GM18868 (cell line): ENCODE results near the gene ITGB6.

Experiments used
- ATAC-seq: cut with Tn5 transposase; IDR thresholded peaks from one replicate; pipeline ENCODE4 v1.9.1; 2021; ENCODE audit warnings: mild to moderate bottlenecking, moderate library complexity; ENCODE audit not compliant: unreplicated experiment

ITGB6 gene

GRCh38 chr2:160096409-160096808, 103.7 kb downstream of the ITGB6 start:
- ATAC-seq: peak; percentile 75

DNA sequence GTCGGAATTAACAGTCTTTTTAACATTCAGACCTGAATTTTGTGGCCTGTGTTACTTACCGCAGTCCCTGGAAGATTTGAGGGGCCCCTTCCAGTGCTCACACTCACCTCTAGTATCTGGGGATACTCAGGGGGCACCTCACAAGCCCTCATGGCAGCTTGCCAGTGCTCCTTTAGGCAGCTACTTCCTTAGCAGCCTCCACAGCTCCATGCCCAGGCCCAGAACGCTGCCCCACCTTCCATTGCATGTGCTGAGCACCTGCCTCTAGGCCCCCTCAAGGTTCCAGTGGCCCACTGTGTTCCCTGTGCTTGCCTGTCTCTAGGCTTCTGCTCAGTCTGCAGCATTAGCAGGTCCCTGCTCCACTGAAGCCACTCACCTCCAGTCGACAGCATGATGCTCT, 107.6 kb downstream of the ITGB6 start:
- ATAC-seq: no peak

GRCh38 chr2:160091381-160091780, 108.7 kb downstream of the ITGB6 start:
- ATAC-seq: no peak

DNA sequence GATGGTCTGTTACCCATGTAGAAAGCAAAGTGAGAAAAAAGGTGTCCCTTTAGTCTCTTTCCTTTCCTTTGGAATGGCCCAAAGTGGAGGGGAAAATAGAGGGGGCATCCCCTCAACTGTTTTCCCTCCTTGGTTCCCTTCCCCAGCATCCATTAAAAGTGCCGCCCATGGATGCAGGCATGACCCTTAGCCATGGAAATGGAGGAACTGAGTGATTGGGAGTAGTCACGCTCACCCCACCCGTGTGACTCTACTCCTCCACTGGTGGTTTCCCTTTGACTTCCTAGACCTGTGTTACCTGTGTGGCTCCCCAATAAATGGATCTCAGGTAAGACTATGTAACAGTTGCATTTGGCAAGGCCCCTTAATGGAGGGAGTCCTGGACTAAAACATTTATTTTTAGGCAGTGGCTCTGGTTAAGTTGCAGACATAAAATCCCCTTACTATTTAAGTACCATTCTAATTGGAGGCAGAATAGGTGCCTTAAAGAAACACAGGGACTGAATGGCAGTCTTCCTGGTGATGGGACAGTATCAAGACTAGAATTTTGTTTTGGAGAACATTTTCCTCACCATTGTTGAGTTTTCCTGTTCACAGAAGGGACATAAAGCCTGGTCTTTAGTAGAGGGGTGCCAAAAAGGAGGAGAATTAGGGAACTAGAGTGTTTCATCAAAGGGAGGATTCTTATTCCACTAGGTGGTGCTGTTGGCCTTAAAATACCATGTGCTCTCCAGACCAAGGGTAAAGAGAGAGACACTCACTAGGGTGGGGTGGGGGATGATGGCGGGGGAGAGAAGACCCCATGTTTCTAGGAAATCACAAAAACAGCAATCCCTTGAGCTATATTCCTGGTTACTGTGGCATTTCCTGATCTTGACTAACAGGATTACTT, 112.0 kb downstream of the ITGB6 start:
- ATAC-seq: no peak

DNA sequence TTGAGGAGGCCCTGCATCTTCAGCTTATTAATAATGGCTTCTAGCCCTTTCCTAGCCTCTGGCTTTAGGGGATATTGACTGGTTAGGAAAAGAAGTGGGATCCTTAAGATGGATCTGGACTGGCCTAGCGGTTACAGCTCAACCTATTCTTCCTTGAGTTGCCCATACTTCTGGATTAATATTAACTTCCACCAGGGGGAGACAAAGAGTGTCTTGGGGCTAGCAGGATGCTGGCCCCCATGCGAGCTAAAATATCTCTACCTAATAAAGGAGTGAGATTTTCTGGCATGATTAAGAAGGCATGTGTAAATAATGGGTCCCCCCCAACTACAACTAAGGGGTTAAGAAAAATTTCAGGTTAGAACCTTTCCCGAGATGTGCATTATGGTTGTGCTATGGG, 114.4 kb downstream of the ITGB6 start:
- ATAC-seq: no peak

GRCh38 chr2:160077912-160078810, 121.9 kb downstream of the ITGB6 start:
- no peak for ATAC-seq

GRCh38 chr2:160076914-160077313, 123.2 kb downstream of the ITGB6 start:
- ATAC-seq: no peak

DNA sequence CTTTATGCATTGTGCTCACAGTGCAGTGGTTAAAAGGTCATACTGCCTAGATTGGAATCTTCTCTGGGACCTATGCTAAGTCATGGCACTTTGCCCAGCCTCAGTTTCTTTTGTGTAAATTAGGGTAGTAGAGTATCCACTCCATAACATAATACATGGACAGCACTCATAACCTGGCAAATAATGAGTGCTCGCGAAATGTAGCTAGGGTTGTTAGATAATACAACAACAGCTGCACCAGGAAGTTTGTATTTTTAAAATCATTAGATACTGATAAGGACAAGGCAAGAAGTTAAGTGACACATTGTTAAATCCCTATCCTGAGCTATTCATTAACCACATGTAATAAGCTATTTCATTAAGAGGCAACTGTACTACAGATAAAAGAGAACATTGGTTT, 123.8 kb downstream of the ITGB6 start:
- ATAC-seq: no peak

GRCh38 chr2:160075171-160075570, 124.9 kb downstream of the ITGB6 start:
- no peak for ATAC-seq

- no peak for ATAC-seq
These were observed 126.7 kb downstream of the ITGB6 start for GRCh38 chr2:160073284-160073888.

GRCh38 chr2:160068906-160069305, 131.2 kb downstream of the ITGB6 start:
- ATAC-seq: no peak

- ATAC-seq: no peak
These were observed 135.2 kb downstream of the ITGB6 start for GRCh38 chr2:160064916-160065315.

- ATAC-seq: no peak
These were observed 136.0 kb downstream of the ITGB6 start for GRCh38 chr2:160063879-160064612.

DNA sequence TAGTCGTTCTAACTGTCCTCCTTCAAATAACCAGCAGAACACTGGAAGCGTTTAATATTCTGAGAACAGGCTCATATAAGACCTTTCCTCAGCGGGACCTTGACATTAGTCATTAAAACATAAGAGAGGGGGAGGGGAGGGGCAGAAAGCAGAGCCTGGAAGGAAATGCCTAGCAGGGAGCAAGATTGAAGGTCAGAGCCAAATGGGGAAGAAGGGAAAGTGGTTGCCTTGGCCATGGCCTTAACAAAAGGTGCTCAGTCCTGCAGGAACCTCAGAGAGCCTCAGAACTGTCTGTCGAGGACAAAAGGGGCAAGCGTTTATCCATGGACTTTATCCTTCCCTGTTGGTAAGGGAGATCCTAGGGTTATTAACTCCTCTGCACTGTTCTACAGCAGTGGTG, 136.8 kb downstream of the ITGB6 start:
- no peak for ATAC-seq

DNA sequence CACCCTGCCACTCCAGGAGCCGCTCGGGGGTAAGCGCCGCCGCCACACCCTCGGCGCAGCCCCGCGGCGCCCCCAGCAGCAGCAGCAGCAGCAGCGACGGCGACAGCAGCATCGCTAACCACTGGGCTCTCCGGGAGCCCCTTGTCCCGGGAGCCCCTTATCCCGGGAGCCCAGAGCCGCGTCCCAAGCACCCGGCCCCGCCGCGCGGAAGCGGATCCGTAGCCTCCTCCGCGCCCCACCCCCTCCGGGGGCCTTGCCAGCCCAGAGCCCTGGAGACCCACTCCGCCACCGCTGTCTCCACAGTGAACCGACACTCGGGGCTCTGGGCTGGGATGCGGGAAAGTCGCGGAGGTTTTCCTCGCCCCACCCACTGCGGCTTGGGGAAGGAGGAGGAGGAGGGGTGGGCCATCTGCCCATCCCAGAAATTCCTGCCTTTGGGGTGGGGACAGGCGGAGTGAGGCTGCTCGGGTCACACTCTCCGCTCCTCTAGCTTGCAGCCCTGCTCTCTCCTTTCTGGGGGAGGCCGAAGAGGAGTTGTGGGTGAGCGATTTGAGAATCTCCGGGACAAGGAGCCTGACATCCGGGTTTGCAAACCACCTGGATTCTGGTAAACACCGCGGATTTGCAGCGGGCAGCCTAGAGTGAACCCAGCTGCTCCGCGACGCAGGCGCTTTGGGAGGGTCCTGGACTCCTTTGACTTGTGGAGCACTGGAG, 137.6 kb downstream of the ITGB6 start, which contains the start of gene PLA2R1:
Gene PLA2R1 (minus strand): TSS at position 324 of the 714 bp plus-strand sequence. CDS start 212 bp downstream, at position 112.
- ATAC-seq: no peak

DNA sequence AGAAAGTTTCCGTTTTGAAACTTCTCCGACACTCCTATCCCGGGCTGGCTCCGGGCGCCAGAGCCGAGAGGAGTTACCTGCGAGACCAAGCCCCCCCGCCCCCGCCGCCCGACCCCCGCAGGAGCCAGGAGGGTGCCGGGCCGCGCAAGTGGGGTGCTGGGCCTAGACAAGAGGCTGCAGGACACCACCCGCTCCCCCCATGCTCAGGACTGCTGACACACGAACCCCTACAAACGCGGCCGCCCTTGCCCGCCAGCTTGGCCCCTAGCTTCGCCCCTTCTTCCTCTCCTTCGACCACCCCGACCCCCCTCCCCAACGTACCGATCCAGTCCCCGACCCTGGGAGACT, 138.2 kb downstream of the ITGB6 start:
- ATAC-seq: no peak

GRCh38 chr2:160061533-160061932, 138.5 kb downstream of the ITGB6 start:
- no peak for ATAC-seq

DNA sequence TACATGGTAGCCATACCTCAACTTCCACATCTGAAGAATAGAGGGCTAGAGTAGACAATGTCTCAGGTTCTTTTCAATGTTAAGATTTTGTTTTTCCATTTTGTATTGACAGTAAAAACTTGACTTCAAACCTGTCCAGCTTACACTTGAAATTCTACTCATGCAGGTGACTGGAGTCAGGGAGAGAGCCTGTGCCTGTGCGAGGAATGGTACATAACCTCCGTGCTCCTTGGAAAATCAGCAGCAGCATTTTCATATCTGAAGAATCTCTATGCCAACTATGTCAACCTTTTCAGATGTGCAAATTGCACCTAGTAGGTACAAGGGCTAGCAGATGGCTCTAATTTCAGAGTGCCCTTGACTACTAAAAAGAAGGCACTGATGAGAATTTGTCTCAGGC, 139.8 kb downstream of the ITGB6 start:
- ATAC-seq: no peak

DNA sequence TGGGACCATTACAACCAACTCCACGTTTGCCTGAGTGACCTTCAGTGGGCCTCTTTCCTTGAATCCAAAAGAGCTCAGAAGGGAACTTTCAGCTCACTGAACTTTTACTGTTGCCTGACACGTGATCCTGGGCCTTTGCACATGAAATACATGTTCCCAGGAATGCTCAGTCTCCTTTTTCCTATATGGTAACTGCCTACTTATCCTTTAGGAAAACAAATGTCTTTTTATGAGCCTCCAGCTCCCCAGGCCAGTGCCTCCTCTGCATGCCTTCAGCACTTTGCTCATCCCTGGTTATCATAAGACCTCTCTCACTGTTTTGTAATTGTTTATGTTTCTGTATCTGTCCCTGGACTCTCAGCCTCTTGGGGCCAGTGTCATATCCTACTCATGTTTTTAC, 142.7 kb downstream of the ITGB6 start:
- no peak for ATAC-seq

DNA sequence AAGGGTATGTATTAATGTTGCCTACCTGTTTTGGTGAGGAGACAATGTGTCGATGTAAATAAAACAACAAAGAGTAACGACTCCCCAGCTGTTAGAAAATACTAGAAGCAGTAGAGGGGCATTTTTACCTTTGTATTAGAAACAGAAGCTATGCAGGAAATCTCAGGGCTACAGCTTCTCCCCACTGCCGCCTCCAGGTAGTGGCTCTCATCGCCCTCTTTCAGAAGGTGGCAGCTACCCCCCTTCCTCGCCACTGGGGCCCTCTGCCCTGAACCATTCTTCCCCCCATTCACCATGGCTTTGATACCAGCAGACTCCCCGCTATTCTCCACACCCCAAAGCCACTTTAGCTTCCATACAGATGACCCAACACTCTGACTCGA, 144.4 kb downstream of the ITGB6 start:
- ATAC-seq: no peak
